Posterior cingulate gyrus (tissue), 11 donors: ENCODE results near the gene MYD88.
A peak's percentile ranks its signal among the peaks of the same experiment; 100 is the strongest.

Source experiments
- DNase-seq, 10 donors: peaks; one replicate each; pipeline versions ENCODE4 v3.0.0 to v3.0.0-alpha.2; 2020 to 2021; ENCODE audit warnings: mixed read lengths in 3 of 10
- intact Hi-C: fragments of 100-400 bp; cut with DNase I; formaldehyde crosslinking; loops from one replicate; pipeline ENCODE4 v1.15.1; 2023

Gene MYD88

DNA sequence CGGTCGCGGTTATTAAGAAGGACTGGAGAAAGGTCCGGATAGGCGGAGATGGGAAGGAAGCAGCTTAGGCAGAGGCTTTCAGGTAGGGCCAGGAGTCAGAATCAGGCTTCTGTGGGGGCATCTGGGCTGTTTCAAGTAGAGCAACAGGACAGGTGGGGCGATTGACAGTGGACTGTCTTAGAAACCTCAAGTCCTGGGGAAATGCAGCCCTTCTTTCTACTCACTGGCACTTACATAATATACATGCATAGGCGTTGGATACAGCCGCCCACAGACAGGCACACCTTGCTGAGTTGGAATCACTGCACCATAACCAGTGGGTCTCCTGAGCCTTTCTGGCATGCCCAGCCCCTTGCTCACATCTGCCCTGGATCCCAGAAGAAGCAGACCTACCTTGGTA lies 730 bp downstream of the MYD88 start:
- DNase-seq, result peak in 1 of 10 donors; percentile 17
- intact Hi-C loops, result no loop called here

DNA sequence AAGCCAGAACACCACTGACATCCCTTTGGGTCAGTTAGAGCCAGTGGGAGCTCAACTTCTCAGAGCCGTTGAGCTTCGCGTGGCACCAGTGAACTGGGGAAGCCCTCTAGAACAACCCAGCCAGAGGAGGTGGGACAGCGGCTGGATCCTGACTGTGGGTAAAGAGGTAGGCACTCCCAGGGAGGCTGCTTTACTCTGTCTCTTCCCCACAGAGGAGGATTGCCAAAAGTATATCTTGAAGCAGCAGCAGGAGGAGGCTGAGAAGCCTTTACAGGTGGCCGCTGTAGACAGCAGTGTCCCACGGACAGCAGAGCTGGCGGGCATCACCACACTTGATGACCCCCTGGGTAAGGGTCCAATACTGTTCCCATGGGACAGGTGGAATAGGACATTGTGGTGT lies 1.2 kb downstream of the MYD88 start:
- intact Hi-C loops, result no loop called here
- DNase-seq, result peak in 1 of 10 donors; percentile 17

DNA sequence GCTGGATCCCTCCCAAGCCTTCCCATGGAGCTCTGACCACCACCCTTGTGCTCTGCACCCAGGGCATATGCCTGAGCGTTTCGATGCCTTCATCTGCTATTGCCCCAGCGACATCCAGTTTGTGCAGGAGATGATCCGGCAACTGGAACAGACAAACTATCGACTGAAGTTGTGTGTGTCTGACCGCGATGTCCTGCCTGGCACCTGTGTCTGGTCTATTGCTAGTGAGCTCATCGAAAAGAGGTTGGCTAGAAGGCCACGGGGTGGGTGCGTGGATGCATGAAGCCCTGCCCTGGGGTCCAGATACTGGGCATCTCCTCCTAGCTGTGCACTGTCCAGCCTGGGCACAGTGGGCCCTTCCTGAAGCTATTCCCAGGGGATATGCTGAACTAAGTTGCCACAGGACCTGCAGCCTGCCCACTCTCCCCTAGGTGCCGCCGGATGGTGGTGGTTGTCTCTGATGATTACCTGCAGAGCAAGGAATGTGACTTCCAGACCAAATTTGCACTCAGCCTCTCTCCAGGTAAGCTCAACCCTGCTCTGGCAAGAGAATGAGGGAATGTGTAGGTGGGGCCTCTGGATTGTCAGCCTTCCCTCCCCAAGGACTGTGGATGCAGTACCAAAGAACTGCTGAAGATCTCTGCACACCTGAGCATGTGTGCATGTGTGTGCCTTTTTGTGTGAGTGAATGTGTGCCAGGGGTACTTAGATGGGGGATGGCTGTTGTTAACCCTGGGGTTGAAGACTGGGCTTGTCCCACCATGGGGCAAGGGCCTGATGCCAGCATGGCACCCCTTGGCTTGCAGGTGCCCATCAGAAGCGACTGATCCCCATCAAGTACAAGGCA lies 2.1 kb downstream of the MYD88 start:
- DNase-seq, result peak in 1 of 10 donors; percentile 66
- intact Hi-C loops, result no loop called here

DNA sequence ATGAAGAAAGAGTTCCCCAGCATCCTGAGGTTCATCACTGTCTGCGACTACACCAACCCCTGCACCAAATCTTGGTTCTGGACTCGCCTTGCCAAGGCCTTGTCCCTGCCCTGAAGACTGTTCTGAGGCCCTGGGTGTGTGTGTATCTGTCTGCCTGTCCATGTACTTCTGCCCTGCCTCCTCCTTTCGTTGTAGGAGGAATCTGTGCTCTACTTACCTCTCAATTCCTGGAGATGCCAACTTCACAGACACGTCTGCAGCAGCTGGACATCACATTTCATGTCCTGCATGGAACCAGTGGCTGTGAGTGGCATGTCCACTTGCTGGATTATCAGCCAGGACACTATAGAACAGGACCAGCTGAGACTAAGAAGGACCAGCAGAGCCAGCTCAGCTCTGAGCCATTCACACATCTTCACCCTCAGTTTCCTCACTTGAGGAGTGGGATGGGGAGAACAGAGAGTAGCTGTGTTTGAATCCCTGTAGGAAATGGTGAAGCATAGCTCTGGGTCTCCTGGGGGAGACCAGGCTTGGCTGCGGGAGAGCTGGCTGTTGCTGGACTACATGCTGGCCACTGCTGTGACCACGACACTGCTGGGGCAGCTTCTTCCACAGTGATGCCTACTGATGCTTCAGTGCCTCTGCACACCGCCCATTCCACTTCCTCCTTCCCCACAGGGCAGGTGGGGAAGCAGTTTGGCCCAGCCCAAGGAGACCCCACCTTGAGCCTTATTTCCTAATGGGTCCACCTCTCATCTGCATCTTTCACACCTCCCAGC lies 2.9 kb downstream of the MYD88 start:
- intact Hi-C loops, result no loop called here
- DNase-seq, result peak in 1 of 10 donors; percentile 31

DNA sequence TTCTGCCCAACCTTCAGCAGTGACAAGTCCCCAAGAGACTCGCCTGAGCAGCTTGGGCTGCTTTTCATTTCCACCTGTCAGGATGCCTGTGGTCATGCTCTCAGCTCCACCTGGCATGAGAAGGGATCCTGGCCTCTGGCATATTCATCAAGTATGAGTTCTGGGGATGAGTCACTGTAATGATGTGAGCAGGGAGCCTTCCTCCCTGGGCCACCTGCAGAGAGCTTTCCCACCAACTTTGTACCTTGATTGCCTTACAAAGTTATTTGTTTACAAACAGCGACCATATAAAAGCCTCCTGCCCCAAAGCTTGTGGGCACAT lies 3.5 kb downstream of the MYD88 start:
- intact Hi-C loops, result no loop called here
- DNase-seq, result peak in 1 of 10 donors; percentile 4

DNA sequence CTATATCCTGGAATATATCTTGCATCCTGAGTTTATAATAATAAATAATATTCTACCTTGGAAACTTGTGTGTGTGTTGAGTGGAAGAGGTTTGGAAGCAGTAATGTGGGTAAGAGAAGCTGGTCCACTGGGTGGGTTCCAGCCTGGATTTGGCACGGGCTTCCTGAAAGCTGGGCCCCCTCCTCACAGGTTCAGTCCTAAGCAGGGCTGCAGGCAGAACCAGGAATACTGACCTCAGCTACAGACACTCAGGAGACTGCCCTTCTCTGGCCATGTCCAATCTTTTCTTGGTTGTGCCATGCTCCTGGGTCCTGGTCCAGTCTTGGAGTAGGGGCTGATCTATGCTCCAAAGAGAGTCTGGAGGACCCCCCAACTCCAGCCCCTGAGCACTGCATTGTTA lies 4.5 kb downstream of the MYD88 start:
- intact Hi-C loops, result no loop called here
- peak in 1 of 10 donors; percentile 5 for DNase-seq

DNA sequence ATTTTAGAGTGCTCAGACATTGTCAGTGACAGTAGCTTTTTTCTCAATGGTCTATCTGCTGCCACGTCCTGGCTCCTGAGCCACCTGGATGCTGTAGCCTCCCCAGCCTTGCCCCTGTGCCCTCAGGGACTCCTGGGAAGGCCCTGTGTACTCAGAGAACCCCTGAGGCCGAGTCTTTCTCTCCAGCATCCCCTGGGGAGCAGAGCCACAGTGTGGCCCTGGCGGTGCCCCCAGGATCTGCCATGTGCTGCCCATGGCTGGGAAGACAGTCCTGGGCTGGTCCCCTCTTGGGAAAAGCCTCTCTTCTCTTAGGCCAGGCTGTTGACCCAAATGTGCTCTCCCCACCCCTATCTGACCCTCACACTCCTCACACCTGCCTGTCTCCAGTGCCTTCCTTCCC lies 5.0 kb downstream of the MYD88 start:
- no peak for DNase-seq
- intact Hi-C loops, result no loop called here

DNA sequence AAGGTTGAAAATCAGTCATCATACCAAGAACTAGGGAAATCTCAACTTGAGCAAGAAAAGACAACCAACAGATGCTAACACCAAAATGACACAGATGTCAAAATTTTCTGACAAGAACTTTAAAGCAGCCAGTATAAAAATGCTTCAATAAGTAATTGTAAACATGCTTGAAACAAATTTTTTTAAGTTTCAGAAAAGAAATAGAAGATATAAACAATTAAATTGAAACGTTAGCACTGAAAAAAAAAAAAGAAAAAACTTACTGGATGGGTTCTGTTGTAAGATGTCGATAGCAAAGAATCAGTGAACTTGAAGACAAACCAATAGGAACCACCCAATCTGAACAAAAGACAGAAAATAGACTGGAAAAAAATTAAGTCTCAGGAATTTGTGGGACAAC lies 8.0 kb downstream of the MYD88 start:
- intact Hi-C loops, result no loop called here
- no peak for DNase-seq

DNA sequence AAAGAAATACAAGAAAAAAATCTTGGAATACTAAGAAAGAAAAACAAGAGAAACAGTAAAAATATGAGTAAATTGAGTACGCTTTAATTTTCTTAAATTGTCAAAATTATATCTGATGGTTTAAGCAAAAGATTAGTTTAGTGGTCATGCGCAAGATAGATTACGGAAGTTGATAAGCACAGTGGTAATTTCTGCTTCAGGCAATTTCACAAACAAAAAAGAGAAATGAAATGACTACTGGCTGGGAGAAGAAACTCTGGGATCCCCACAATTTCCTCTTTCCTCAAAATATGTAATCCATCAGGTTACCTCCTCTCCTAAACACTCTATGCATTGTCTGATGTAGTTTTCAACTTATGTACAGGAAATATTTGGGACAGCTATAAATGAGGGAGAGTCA lies 9.0 kb downstream of the MYD88 start:
- intact Hi-C loops, result no loop called here
- no peak for DNase-seq

DNA sequence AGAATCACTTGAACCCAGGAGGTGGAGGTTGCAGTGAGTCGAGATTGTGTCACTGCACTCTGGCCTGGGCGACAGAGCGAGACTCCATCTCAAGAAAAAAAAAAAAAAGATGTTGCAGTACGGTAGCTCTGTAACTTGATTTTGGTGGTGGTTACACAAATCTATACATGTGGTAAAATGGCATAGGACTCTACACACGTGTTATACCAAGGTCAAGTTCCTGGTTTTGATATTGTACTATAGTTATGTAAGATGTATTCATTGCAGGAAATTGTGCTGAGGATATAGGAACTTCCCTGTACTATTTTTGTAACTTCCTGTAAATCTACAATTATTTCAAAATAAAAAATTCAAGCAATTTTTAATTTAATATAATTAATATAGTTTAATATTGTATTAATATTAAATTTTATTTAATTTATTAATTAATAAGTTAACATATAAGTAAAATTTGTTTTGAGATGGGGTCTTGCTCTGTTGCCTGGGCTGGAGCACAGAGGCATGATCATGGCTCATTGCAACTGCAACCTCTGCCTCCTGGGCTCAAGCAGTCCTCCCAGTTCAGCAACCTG lies 9.9 kb downstream of the MYD88 start:
- intact Hi-C loops, result no loop called here

DNA sequence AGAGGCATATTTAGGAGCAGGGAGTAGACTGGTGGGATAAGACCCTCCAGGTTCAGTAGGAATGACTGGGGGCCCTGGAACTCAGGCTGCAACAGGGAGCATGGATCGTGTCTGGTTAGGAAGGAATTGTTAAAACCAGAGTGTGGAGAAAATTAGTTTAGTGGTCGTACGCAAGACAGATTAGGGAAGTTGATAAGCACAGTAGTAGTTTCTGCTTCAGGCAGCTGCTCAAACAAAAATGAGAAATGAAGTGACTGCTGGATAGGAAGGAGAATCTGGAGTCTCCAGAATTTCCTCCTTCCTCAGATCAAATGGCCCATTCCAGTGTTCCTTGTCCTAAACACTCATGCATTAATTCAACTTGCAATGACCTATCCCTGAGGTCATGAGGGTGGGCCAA lies 11.2 kb downstream of the MYD88 start:
- peak in 1 of 10 donors; percentile 16 for DNase-seq
- intact Hi-C loops, result no loop called here

More for the DNA sequence above, 9.9 kb downstream of the MYD88 start:
- peak in 1 of 10 donors; percentile 32 for DNase-seq

DNA sequence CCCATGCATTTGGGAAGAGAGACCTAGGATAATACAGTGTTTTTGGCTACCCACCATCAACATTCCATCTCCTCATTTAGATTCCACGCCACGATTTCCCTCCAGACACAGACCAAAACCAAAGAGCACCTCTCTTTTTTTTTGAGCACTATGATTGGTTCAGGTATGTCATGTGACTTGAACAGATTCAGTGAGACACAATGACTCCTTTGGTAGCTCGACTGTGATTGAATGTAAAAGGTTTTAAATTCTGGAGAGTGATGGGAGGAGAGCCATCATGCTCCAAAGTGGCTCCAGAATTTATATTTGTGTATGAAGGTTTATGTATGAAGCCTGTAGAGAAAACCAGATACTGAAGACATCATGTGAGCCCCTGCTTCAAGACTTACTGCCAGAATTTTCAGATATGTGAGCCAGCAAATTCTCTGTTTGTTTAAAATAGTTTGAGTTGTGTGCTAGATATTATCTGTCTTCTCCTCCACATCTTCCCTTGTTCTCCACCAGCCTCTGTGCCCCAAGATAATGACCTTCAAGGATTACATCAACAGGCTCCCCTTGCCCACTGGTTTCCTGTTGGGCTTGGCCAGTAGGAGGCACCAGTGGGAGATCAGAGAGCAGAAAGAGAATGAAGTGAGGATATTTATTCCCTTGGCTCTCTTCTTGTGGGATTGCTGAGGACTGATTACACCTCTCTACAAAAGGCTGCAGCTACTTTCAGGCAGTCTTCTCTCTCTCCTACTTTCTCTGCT lies 12.5 kb downstream of the MYD88 start:
- DNase-seq, result no peak
- intact Hi-C loops, result no loop called here

DNA sequence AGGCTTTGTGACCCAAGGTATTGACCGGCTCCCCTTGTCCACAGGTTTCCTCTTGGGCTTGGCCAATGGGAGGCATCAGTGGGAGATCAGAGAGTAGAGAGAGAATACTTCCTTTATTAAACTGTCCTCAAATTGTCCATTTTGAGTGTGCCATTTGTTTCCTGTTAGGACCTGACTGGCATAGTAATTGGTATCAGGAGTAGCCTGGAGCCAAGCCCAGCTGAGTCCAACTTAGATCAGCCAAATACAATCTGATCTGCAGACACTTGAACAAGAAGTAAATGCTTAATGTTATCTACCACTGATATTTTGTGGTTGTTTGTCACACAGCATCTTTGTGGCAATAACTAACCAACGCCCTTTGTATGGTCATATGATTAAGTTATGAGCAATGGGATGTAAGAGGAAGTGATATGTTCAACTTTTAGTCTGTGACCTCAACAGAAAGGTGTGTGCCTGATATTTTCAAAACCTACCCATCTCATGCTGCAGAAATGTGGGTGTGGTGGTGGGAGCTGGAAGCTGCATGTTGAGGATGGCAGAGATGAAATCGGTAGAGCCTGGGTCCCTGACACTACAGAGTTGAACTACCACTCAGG lies 13.3 kb downstream of the MYD88 start:
- DNase-seq, result peak in 1 of 10 donors; percentile 19
- intact Hi-C loops, result no loop called here

DNA sequence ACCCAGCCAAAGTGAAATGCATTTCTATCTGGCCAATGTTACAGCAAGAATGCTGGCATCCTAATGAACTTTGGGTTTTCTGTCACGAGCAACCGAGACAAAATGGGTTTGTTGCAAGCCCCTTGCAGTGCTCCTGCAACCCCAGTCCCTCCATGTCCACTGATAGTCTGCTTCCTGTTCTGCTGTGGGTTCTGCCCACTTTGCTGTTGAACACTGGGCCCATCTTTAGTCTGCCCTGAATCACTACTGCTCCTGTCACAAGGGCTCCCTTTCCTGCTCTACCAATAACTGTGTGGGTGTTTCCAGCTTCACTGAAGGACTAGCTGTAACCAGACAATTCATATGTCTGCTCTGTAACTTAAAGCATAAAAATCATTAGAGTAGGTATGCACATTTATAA lies 14.1 kb downstream of the MYD88 start:
- no peak for DNase-seq
- intact Hi-C loops, result no loop called here

DNA sequence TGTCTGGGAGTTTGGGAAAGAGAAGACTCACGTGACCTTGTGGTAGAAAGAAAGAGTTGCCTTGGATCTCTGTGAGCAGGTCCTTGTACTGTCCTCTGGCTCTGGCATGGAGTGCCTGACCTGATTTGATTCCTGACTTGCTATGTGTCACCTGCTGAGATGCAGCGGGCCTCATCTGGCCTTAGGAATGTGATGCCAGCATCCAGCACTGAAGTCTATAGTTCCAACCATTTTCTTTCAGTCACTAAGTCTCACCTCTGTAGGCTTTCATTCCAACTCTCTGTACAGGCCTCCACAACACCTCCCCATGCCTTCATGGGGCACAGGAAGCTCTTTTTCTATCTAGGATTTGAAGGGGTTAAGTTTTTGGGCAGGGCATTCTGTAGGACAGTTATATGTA lies 14.8 kb downstream of the MYD88 start:
- intact Hi-C loops, result no loop called here

DNA sequence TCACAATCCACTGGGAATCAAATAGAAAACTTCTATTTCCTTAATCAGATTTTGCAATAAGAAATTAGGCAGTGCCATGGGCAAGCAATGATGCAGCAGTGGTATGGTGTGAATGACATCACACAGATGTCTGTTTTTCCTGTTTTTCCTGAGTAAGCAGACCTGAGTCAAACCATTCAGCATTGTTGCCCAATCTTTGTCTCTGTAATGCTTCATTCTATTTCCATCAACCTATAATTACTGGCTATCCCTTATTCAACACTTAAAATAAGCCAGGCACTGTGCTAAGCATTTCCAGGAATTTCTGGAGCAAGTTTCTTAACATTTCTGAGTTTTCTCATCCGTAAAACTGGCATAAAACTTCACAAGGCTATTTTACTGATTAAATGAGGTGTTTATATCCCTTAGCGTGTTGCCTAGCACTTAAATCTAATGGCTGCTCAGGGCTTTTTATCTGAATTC lies 15.6 kb downstream of the MYD88 start:
- DNase-seq, result no peak
- intact Hi-C loops, result no loop called here

More for the DNA sequence above, 14.8 kb downstream of the MYD88 start:
- DNase-seq, result no peak

DNA sequence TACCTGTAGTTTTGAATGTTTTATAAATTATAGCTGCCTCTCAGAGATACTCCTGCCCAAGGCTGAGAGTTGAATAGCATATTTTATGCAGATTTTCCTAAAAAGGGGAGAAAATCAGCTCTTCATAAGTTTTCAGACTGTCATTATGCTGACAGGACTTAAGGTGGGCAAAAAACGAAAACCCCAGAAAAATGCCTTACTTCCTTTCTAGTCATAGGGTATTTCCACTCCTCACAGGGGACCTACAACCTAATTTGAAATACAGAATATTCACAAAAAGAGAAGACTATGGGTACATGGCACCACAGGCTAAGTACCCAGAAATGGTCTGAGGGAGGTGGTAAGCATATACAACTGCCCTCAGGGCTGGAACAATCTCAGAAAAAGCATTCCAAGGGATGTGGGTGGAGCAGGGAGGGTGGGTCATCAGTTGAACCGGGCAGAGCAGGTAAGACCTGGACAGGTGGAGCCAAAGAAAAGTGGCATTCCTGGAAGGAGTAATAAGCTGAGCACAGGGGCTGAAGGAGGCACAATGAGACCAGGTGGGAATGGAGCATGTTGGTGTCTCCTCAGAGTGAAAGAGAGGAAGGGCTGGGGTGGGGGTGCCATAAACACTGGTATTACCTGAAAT lies 16.3 kb downstream of the MYD88 start:
- DNase-seq, result peak in 1 of 10 donors; percentile 4
- intact Hi-C loops, result no loop called here

DNA sequence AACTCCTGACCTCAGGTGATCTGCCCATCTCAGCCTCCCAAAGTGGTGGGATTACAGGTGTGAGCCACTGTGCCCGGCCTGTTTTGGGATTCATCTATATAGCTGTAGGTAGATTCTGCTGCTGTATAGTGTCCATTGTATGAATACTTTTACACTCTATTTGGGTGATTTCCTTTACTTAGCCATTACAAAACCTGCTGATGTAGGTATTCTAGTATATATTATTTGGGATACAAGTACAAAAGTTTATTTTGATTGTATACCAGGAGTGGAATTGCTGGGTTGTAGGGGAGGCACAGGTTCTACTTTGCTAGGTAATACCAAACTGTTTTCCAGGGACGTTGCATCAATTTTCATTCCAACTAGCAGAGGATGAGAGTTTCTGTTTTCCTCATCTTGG lies 17.4 kb downstream of the MYD88 start:
- DNase-seq, result peak in 1 of 10 donors; percentile 10
- intact Hi-C loops, result no loop called here

DNA sequence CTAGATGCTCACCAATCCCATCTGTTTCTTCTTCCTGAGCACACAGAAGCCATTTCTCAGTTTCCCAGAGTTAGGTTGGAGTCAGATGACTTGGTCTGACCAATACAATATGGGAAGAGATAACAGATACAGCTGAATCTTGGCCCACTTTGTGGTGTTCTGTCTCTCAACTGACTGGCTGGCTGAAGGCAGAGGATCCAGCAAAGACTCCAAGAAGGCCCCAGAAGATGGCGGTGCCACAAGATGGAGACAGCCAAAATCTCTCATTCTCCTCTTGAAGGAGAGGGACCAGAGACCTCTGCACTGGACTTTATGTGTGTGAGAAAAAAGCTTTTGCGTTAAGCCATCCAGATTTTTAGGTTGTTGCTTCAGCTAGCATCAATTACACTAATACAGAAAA lies 18.7 kb downstream of the MYD88 start:
- DNase-seq, result peak in 1 of 10 donors; percentile 6
- intact Hi-C loops, result no loop called here

DNA sequence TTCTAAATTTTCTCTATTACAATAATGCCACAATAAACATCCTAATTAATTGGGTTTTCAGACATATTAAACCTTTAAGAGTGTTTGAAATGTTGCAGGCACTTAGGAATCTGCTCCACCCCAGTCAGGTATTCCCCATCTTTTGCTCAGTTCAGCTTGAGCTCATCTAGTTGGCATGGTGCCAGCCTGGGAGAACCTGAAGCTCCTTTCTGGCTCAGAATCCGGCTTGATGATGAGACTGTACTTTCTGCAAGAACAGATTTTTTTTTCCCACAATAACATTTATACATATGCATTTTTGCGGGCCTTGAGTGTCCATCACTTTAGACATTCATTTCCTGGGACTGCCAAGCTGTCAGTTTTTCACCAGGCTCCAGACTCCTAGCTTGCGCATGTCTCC lies 19.1 kb downstream of the MYD88 start:
- peak in 1 of 10 donors; percentile 4 for DNase-seq
- intact Hi-C loops, result no loop called here
